Measurements from ENCODE around the gene MLIP.

- TF ChIP-seq POLR2A (IDR thresholded peaks at IDR 0.05) (no peak), CTCF (IDR thresholded peaks at IDR 0.05) (no peak)
These were observed 188.5 kb downstream of the MLIP start for GRCh38 chr6:54299542-54300269.

Data from lower leg skin (tissue), 3 donors.